Calu3 (cell line): ENCODE results near the gene RAD23B. TPM values are rescaled to one million over a fixed set of nuclear protein-coding genes. Genes with fewer than 3 reads are reported as not detected.

Experiments
- BruUV-seq: library from RNA; stranded (reverse); fragments of 400-500 nt; replicated peaks from 2 replicates; lab custom pipeline; 2021; lab: Mats Ljungman, UMichigan
- CTCF ChIA-PET: fragments of 300-600 bp; sonication (Branson Sonifier 250); formaldehyde crosslinking; loops from one replicate; lab custom pipeline; 2022; ENCODE audit warnings: antibody characterized with exemption; lab: Charles Lee
- DNase-seq: peaks from one replicate; pipeline ENCODE4 v3.0.0; 2022
- H3K27ac Mint-ChIP-seq: one replicate; pipeline ENCODE4 v1.8.0; 2022; ENCODE audit warnings: mixed read lengths; ENCODE audit not compliant: unreplicated experiment
- H3K27me3 Mint-ChIP-seq: one replicate; pipeline ENCODE4 v1.8.0; 2022; ENCODE audit warnings: mixed read lengths; ENCODE audit not compliant: unreplicated experiment
- H3K36me3 Mint-ChIP-seq: one replicate; pipeline ENCODE4 v1.8.0; 2022; ENCODE audit warnings: mild to moderate bottlenecking, moderate library complexity, mixed read lengths; ENCODE audit not compliant: insufficient read depth, unreplicated experiment
- H3K4me1 Mint-ChIP-seq: one replicate; pipeline ENCODE4 v1.8.0; 2022; ENCODE audit warnings: mild to moderate bottlenecking, low read depth, mixed read lengths; ENCODE audit not compliant: unreplicated experiment
- H3K4me3 Mint-ChIP-seq: one replicate; pipeline ENCODE4 v1.8.0; 2022; ENCODE audit warnings: mild to moderate bottlenecking, low read depth, moderate library complexity, mixed read lengths; ENCODE audit not compliant: unreplicated experiment
- H3K9me3 Mint-ChIP-seq: one replicate; pipeline ENCODE4 v1.8.0; 2022; ENCODE audit warnings: low read depth, mixed read lengths; ENCODE audit not compliant: unreplicated experiment
- intact Hi-C: fragments of 100-400 bp; cut with micrococcal nuclease; formaldehyde crosslinking; loops from one replicate; pipeline ENCODE4 v1.10.0; 2022; ENCODE audit not compliant: unreplicated experiment
- total RNA-seq: library from RNA; stranded (reverse); gene quantifications from 2 replicates; pipeline ENCODE4 v1.2.3, GENCODE V29; 2022
- TF ChIP-seq, protein P1 (sequence below): fragments of 200-600 bp; IDR thresholded peaks from one replicate; pipeline ENCODE4 v1.8.0; 2022; ENCODE audit warnings: antibody characterized with exemption; ENCODE audit not compliant: unreplicated experiment

RAD23B gene
- total RNA-seq, 1 experiment from 2014 or later: 82.3 TPM

- CTCF ChIA-PET: no interaction called here
- Mint-ChIP-seq H3K4me3 (no peak overlapping the region), H3K36me3 (no peaks in the 10 kb centered on the region), H3K27me3 (no peaks in the 10 kb centered on the region), H3K27ac (no peak overlapping the region), H3K9me3 (no peaks in the 10 kb centered on the region), H3K4me1 (no peaks in the 10 kb centered on the region)
- no TSS peak for BruUV-seq
- TF ChIP-seq, protein P1, sequence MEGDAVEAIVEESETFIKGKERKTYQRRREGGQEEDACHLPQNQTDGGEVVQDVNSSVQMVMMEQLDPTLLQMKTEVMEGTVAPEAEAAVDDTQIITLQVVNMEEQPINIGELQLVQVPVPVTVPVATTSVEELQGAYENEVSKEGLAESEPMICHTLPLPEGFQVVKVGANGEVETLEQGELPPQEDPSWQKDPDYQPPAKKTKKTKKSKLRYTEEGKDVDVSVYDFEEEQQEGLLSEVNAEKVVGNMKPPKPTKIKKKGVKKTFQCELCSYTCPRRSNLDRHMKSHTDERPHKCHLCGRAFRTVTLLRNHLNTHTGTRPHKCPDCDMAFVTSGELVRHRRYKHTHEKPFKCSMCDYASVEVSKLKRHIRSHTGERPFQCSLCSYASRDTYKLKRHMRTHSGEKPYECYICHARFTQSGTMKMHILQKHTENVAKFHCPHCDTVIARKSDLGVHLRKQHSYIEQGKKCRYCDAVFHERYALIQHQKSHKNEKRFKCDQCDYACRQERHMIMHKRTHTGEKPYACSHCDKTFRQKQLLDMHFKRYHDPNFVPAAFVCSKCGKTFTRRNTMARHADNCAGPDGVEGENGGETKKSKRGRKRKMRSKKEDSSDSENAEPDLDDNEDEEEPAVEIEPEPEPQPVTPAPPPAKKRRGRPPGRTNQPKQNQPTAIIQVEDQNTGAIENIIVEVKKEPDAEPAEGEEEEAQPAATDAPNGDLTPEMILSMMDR: no peak
- DNase-seq: no peak
- intact Hi-C loops: no loop called here
These were observed 85.6 kb downstream of the RAD23B start for GRCh38 chr9:107368696-107369095.

DNA sequence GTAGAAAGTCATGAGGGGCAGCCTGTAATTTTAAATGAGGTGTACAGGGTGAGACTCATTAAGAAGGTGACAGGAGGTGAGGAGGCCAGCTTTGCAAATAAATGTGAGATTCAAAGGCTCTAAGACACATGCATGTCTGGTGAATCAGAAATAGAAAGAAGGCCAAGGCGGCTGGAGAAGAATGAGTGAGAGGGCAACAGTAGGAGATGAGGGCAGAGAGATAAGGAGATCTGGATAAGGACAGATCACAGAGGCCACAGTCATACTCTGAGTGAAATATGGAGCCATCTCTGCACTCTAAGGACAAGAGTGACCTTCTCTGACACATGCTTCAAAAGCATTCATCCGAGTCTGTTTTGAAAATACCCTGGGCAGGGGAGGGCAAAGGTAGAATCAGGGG, 90.7 kb downstream of the RAD23B start:
- no peaks in the 10 kb centered on the region for H3K36me3 Mint-ChIP-seq
- CTCF ChIA-PET: interaction anchor here (0.6 kb wide), 1 partner anchor 98 kb away, joined by 4 read pairs; no protein-coding TSS in a partner anchor
- H3K4me3 Mint-ChIP-seq: no peak overlapping the region
- TF ChIP-seq, protein P1: no peak
- H3K4me1 Mint-ChIP-seq: no peaks in the 10 kb centered on the region
- H3K27ac Mint-ChIP-seq: no peak overlapping the region
- H3K9me3 Mint-ChIP-seq: no peaks in the 10 kb centered on the region
- intact Hi-C loops: no loop called here
- no peaks in the 10 kb centered on the region for H3K27me3 Mint-ChIP-seq
- no peak for DNase-seq
- BruUV-seq: no TSS peak

DNA sequence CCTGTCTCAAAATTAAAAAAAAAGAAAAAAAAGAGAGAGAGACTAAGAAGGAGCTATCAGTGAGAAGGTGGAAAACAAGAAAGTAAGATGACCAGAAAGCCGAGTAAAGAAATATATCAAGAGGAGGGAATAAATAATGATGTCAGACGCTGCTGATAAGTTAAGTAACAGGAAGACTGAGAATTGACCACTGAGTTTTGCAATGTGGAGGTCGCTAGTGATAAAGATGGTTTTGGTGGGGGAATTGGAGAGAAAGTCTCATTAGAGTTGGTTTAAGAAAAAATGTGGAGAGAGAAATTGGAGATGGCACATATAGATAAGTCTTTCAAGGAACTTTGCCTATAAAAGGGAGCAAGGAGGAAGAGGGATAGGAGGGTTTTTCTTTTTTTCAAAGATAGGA, 91.9 kb downstream of the RAD23B start:
- Mint-ChIP-seq H3K36me3 (no peaks in the 10 kb centered on the region), H3K4me1 (no peaks in the 10 kb centered on the region), H3K9me3 (no peaks in the 10 kb centered on the region), H3K4me3 (no peak overlapping the region), H3K27me3 (no peaks in the 10 kb centered on the region), H3K27ac (no peak overlapping the region)
- CTCF ChIA-PET: no interaction called here
- TF ChIP-seq, protein P1: no peak
- DNase-seq: no peak
- intact Hi-C loops: no loop called here
- BruUV-seq: no TSS peak

- no peaks in the 10 kb centered on the region for H3K4me1 Mint-ChIP-seq
- no peaks in the 10 kb centered on the region for H3K9me3 Mint-ChIP-seq
- CTCF ChIA-PET: no interaction called here
- H3K4me3 Mint-ChIP-seq: no peak overlapping the region
- intact Hi-C loops: no loop called here
- H3K36me3 Mint-ChIP-seq: no peaks in the 10 kb centered on the region
- TF ChIP-seq, protein P1: no peak
- no peak for DNase-seq
- no peak overlapping the region for H3K27ac Mint-ChIP-seq
- H3K27me3 Mint-ChIP-seq: no peaks in the 10 kb centered on the region
- no TSS peak for BruUV-seq
These were observed 92.7 kb downstream of the RAD23B start for GRCh38 chr9:107375651-107376369.
